K562 (cell line): ENCODE results near the gene ICAM3. TPM values are rescaled to one million over a fixed set of nuclear protein-coding genes. Genes with fewer than 3 reads are reported as not detected.

ENCODE experiments used
- ATF1 ChIP-seq, 2 experiments: fragments of 450-650 bp in 1 of 2; IDR thresholded peaks; 2 replicates each; pipeline ENCODE4 v1.6.1; 2016; ENCODE audit warnings: missing compliant biosample characterization in 1 of 2, missing genetic modification characterization in 1 of 2
- CEBPG ChIP-seq, 3 experiments: fragments of 200-800 bp in 1 of 3; sonication (Bioruptor generic) in 1 of 3; sonication (generic) in 1 of 3; formaldehyde crosslinking in 1 of 3; IDR thresholded peaks in 2 of 3; conservative IDR thresholded peaks in 1 of 3; 2 replicates each; pipeline versions ENCODE4 v1.6.1 to v1.8.0; 2016 to 2022; ENCODE audit warnings: missing compliant biosample characterization in 2 of 3, missing genetic modification characterization in 2 of 3, mild to moderate bottlenecking in 1 of 3, missing genetic modification reagents in 1 of 3
- COPS2 ChIP-seq: fragments of 450-650 bp; conservative IDR thresholded peaks from 2 replicates; pipeline ENCODE4 v1.6.1; 2016; ENCODE audit warnings: mild to moderate bottlenecking, moderate library complexity
- EGR1 ChIP-seq: fragments of 450-650 bp; conservative IDR thresholded peaks from 2 replicates; pipeline ENCODE4 v1.6.1; 2017; ENCODE audit warnings: mild to moderate bottlenecking
- HDAC6 ChIP-seq: IDR thresholded peaks from 2 replicates; pipeline ENCODE4 v1.6.1; 2012; ENCODE audit warnings: low read depth, mild to moderate bottlenecking, control low read depth, inconsistent platforms, low read length, moderate library complexity
- HNRNPUL1 ChIP-seq: fragments of 200-400 bp; formaldehyde crosslinking; IDR thresholded peaks from 2 replicates; pipeline ENCODE4 v1.6.1; 2017; ENCODE audit warnings: low read length
- KDM5B ChIP-seq: fragments of 200-600 bp; sonication (generic); IDR thresholded peaks from 2 replicates; pipeline ENCODE4 v1.6.1; 2012; ENCODE audit warnings: low read depth, mild to moderate bottlenecking, moderate library complexity, low read length, control low read depth, inconsistent platforms; ENCODE audit not compliant: insufficient replicate concordance
- ZBTB8A ChIP-seq: fragments of 450-650 bp; IDR thresholded peaks from 2 replicates; pipeline ENCODE4 v1.6.1; 2018; ENCODE audit warnings: mild to moderate bottlenecking, moderate library complexity; ENCODE audit not compliant: partially characterized antibody
- ZNF175 ChIP-seq: fragments of 200-800 bp; sonication (Bioruptor generic); IDR thresholded peaks from 2 replicates; pipeline ENCODE4 v1.6.1; 2016; ENCODE audit warnings: low read depth, mild to moderate bottlenecking, missing genetic modification characterization, missing compliant biosample characterization
- ZNF668 ChIP-seq: fragments of 250-450 bp; sonication (Bioruptor Pico); IDR thresholded peaks from 2 replicates; pipeline ENCODE4 v1.8.0; 2022; ENCODE audit warnings: mild to moderate bottlenecking, inconsistent platforms
- polyA plus RNA-seq, 8 experiments: library from polyadenylated mRNA; depleted of rRNA in 4 of 8; stranded (reverse) in 5 of 8; unstranded in 3 of 8; fragments of >200 nt; fragmentation: Nextera tagmentation in 2 of 8; fragmentation: Illumina TruSeq in 1 of 8; extraction: Ambion mirVana in 2 of 8; extraction: Trizol in 1 of 8; gene quantifications; 2 replicates each; pipeline versions ENCODE4 v1.2.1 to v1.2.3, GENCODE V29; 2011 to 2014; ENCODE audit warnings: inconsistent platforms in 1 of 8, missing spikeins in 1 of 8
- total RNA-seq, 7 experiments: library from RNA; depleted of rRNA in 6 of 7; stranded (reverse); fragments of >200 nt in 6 of 7; fragmentation: Illumina TruSeq in 2 of 7; extraction: Trizol in 2 of 7; gene quantifications; 2 replicates each; pipeline versions ENCODE4 v1.2.1 to v1.2.3, GENCODE V29; 2011 to 2021; ENCODE audit warnings: low replicate concordance in 1 of 7
- TF ChIP-seq, protein P1 (sequence below): sonication (generic); formaldehyde crosslinking; IDR thresholded peaks from 2 replicates; pipeline ENCODE4 v1.8.1; 2022; ENCODE audit warnings: missing genetic modification reagents
- TF ChIP-seq, protein P2 (sequence below): fragments of 450-650 bp; formaldehyde crosslinking; IDR thresholded peaks from 2 replicates; pipeline ENCODE4 v1.4.0; 2020; ENCODE audit warnings: mild to moderate bottlenecking
- TF ChIP-seq, protein P3 (sequence below): sonication (generic); formaldehyde crosslinking; IDR thresholded peaks from 2 replicates; pipeline ENCODE4 v1.8.1; 2023; ENCODE audit warnings: mild to moderate bottlenecking, missing genetic modification reagents
- TF ChIP-seq, protein P4 (sequence below): IDR thresholded peaks from 2 replicates; pipeline ENCODE4 v1.6.1; 2011; ENCODE audit warnings: borderline replicate concordance, low read depth, mild to moderate bottlenecking, moderate library complexity, low read length; ENCODE audit not compliant: insufficient read depth, poor library complexity, severe bottlenecking
- TF ChIP-seq, protein P5 (sequence below): fragments of 450-650 bp; IDR thresholded peaks from 2 replicates; pipeline ENCODE4 v1.7.1; 2018; ENCODE audit warnings: mild to moderate bottlenecking, low read depth; ENCODE audit not compliant: partially characterized antibody

ICAM3 gene
- total and polyA plus RNA-seq, 9 of the 15 experiments (the other 6 are each of a cell fraction or from before 2014, with no cell fraction given): 6.5 to 39.5 (median 24.2) TPM

DNA sequence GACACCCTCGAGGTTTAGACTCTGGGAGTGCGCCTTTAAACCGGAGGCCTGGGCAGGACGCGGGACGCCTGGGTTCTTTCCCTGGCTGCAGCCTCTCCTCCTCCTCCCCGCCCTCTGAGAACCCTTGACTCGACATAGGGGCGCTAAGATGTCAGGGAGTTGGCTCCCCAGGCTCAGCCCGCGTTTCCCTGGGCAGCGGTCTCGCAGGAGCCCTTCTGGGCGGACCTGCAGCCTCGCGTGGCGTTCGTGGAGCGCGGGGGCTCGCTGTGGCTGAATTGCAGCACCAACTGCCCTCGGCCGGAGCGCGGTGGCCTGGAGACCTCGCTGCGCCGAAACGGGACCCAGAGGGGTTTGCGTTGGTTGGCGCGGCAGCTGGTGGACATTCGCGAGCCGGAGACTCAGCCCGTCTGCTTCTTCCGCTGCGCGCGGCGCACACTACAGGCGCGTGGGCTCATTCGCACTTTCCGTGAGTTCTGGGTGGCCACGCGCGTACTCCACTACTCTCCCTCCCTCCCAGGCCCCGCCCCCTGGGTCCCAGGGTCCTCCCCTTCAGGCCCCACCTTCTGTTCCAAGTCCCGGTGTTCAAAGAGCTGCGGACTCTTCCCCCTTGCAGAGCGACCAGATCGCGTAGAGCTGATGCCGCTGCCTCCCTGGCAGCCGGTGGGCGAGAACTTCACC is 48.4 kb downstream of the ICAM3 start (continued):
- no peak for TF ChIP-seq ZBTB8A
- TF ChIP-seq, protein P1, sequence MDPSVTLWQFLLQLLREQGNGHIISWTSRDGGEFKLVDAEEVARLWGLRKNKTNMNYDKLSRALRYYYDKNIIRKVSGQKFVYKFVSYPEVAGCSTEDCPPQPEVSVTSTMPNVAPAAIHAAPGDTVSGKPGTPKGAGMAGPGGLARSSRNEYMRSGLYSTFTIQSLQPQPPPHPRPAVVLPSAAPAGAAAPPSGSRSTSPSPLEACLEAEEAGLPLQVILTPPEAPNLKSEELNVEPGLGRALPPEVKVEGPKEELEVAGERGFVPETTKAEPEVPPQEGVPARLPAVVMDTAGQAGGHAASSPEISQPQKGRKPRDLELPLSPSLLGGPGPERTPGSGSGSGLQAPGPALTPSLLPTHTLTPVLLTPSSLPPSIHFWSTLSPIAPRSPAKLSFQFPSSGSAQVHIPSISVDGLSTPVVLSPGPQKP (CRISPR knock-in tag): no peak
- TF ChIP-seq HNRNPUL1: no peak
- TF ChIP-seq ZNF668: no peak
- no peak for TF ChIP-seq CEBPG (CRISPR knock-in tag; IDR thresholded peaks at IDR 0.05)
- TF ChIP-seq CEBPG (tag; conservative IDR thresholded peaks at IDR 0.05 in 1 of 2, IDR thresholded peaks at IDR 0.05 in 1 of 2): no peak
- no peak for TF ChIP-seq HDAC6
- TF ChIP-seq, protein P2, sequence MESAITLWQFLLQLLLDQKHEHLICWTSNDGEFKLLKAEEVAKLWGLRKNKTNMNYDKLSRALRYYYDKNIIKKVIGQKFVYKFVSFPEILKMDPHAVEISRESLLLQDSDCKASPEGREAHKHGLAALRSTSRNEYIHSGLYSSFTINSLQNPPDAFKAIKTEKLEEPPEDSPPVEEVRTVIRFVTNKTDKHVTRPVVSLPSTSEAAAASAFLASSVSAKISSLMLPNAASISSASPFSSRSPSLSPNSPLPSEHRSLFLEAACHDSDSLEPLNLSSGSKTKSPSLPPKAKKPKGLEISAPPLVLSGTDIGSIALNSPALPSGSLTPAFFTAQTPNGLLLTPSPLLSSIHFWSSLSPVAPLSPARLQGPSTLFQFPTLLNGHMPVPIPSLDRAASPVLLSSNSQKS (CRISPR knock-in tag): no peak
- TF ChIP-seq, protein P3, sequence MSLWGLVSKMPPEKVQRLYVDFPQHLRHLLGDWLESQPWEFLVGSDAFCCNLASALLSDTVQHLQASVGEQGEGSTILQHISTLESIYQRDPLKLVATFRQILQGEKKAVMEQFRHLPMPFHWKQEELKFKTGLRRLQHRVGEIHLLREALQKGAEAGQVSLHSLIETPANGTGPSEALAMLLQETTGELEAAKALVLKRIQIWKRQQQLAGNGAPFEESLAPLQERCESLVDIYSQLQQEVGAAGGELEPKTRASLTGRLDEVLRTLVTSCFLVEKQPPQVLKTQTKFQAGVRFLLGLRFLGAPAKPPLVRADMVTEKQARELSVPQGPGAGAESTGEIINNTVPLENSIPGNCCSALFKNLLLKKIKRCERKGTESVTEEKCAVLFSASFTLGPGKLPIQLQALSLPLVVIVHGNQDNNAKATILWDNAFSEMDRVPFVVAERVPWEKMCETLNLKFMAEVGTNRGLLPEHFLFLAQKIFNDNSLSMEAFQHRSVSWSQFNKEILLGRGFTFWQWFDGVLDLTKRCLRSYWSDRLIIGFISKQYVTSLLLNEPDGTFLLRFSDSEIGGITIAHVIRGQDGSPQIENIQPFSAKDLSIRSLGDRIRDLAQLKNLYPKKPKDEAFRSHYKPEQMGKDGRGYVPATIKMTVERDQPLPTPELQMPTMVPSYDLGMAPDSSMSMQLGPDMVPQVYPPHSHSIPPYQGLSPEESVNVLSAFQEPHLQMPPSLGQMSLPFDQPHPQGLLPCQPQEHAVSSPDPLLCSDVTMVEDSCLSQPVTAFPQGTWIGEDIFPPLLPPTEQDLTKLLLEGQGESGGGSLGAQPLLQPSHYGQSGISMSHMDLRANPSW (CRISPR knock-in tag): no peak
- no peak for TF ChIP-seq EGR1
- TF ChIP-seq, protein P4, sequence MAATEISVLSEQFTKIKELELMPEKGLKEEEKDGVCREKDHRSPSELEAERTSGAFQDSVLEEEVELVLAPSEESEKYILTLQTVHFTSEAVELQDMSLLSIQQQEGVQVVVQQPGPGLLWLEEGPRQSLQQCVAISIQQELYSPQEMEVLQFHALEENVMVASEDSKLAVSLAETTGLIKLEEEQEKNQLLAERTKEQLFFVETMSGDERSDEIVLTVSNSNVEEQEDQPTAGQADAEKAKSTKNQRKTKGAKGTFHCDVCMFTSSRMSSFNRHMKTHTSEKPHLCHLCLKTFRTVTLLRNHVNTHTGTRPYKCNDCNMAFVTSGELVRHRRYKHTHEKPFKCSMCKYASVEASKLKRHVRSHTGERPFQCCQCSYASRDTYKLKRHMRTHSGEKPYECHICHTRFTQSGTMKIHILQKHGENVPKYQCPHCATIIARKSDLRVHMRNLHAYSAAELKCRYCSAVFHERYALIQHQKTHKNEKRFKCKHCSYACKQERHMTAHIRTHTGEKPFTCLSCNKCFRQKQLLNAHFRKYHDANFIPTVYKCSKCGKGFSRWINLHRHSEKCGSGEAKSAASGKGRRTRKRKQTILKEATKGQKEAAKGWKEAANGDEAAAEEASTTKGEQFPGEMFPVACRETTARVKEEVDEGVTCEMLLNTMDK: no peak
- TF ChIP-seq COPS2: no peak
- TF ChIP-seq ZNF175 (CRISPR knock-in tag): no peak
- TF ChIP-seq, protein P5, sequence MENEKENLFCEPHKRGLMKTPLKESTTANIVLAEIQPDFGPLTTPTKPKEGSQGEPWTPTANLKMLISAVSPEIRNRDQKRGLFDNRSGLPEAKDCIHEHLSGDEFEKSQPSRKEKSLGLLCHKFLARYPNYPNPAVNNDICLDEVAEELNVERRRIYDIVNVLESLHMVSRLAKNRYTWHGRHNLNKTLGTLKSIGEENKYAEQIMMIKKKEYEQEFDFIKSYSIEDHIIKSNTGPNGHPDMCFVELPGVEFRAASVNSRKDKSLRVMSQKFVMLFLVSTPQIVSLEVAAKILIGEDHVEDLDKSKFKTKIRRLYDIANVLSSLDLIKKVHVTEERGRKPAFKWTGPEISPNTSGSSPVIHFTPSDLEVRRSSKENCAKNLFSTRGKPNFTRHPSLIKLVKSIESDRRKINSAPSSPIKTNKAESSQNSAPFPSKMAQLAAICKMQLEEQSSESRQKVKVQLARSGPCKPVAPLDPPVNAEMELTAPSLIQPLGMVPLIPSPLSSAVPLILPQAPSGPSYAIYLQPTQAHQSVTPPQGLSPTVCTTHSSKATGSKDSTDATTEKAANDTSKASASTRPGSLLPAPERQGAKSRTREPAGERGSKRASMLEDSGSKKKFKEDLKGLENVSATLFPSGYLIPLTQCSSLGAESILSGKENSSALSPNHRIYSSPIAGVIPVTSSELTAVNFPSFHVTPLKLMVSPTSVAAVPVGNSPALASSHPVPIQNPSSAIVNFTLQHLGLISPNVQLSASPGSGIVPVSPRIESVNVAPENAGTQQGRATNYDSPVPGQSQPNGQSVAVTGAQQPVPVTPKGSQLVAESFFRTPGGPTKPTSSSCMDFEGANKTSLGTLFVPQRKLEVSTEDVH: no peak
- no peak for TF ChIP-seq KDM5B
- no peak for TF ChIP-seq ATF1 (CRISPR knock-in tag; IDR thresholded peaks at IDR 0.05)
- no peak for TF ChIP-seq ATF1 (tag; IDR thresholded peaks at IDR 0.05)
